ENCODE results near the gene FUCA1. TPM values are rescaled to one million over a fixed set of nuclear protein-coding genes. Genes with fewer than 3 reads are reported as not detected.

FUCA1 gene
- total RNA-seq, 1 donor from 2014 or later, result 3.3 TPM

Other genes starting within 250 kb of the FUCA1 start
- gene RPL11, start 176.5 kb downstream of the FUCA1 start, total RNA-seq, result 1,169 and 1,221 TPM in 2 replicates
- 42.0 and 45.5 TPM in 2 replicates for gene ELOA, start 124.8 kb downstream of the FUCA1 start, total RNA-seq
- gene PITHD1, start 89.9 kb downstream of the FUCA1 start, total RNA-seq, result 71.4 and 72.7 TPM in 2 replicates
- gene LYPLA2, start 77.1 kb downstream of the FUCA1 start, total RNA-seq, result 86.4 and 88.4 TPM in 2 replicates
- 57.8 and 62.1 TPM in 2 replicates for gene GALE, start 67.5 kb downstream of the FUCA1 start, total RNA-seq
- gene HMGCL, start 42.9 kb downstream of the FUCA1 start, total RNA-seq, result 22.8 and 25.9 TPM in 2 replicates
- gene CNR2, start 45.1 kb upstream of the FUCA1 start, total RNA-seq, result 0.05 and 0.07 TPM in 2 replicates
- 111 and 137 TPM in 2 replicates for gene PNRC2, start 91.5 kb upstream of the FUCA1 start, total RNA-seq
- gene SRSF10, start 112.0 kb upstream of the FUCA1 start, total RNA-seq, result 213 and 217 TPM in 2 replicates
- not detected in 2 replicates for gene MYOM3, start 243.8 kb upstream of the FUCA1 start, total RNA-seq

All from activated T-helper 2 cell treated with anti-CD3 and anti-CD28 coated beads, Interferon-gamma antibody, Interleukin-2, Interleukin-4, amounts not matched to agents 10 μg/mL and 5 μg/mL and 100 μg/mL, durations not matched to agents 14 hours and 24 hours and 36 hours (primary cell).